Measurements from ENCODE around the gene PDE6B.

DNA sequence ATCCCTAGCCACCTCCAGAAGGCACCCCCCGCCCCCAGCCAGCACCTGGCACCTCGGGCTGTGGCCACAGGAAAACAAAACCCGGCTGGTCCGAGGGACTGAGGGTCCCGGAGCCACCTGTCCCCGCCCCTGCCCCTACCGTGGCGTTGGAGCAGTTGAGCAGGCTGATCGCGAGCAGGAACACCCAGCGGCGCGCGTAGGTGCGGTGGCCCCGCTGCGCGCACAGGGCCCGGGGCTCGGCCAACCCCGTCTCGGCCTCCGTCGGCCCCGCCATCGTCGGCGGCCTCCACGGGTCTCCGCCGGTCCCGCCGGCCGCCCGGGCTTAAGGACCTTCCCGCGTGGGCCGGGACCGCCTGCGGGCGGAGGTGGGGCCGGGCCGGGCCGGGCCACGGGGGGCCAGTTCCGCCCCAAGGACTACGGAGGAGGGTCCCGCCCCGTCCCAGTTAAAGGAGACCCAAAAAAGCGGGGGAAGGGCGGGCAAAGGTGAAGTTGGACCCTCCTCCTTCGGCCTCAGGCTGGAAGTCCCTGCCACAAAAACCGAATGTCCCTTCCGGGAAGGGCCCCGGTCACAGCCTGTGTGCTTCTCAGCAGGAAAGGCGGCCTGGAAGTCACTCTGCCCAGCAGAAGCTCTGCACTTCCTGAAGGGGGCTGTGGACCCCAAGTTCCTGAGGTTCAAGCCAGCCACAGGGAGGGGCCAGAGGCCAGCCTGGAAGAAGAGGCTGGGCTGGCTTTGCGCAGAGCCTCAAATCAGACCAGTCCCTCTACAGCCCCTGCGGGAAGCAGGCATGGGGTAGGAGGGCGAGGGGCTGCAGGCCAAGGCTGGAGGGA, 63.7 kb downstream of the PDE6B start, which contains the start of gene SLC49A3:
- TF ChIP-seq CTCF (IDR thresholded peaks at IDR 0.05) = no peak
- no peak for TF ChIP-seq POLR2AphosphoS5 (IDR thresholded peaks at IDR 0.05)
- peak in 1 of 2 donors; percentile 10 for TF ChIP-seq POLR2A (IDR thresholded peaks at IDR 0.05)
- no peak for TF ChIP-seq EP300 (IDR thresholded peaks at IDR 0.05)

All from gastroesophageal sphincter (tissue), 3 donors.